T-helper 22 cell (primary cell): ENCODE data around the gene UCP3.

Experiments used
- DNase-seq: peaks from one replicate; pipeline ENCODE4 v3.0.0-alpha.2; 2020; ENCODE audit warnings: low read depth

Gene UCP3

DNA sequence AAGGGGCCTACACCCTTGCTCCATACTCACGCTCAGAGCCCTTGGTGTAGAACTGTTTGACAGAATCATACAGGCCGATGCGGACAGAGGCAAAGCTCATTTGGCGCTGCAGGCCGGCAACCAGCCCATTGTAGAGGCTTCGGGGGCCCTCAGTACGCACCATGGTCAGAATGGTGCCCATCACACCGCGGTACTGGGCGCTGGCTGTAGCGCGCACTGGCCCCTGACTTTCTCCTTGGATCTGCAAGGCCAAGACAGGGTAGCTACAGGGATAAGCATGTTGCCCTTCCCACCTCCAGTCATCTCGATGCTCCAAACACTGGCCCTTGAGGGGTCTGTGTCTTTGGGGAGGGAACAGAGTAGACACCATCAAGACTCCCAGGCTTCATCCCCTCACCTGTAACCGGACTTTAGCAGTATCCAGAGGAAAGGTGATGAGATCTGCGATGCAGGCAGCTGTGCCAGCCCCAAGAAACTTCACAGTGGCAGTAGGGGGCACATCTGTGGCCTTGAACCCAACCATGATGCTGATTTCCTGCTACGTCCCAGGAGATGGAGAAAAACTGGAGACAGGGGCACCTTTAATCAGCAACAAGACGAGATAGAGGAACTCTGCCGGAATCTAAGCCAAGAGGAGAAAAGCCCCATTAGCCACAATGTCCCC lies 30.9 kb downstream of the UCP3 start:
- DNase-seq, result no peak

DNA sequence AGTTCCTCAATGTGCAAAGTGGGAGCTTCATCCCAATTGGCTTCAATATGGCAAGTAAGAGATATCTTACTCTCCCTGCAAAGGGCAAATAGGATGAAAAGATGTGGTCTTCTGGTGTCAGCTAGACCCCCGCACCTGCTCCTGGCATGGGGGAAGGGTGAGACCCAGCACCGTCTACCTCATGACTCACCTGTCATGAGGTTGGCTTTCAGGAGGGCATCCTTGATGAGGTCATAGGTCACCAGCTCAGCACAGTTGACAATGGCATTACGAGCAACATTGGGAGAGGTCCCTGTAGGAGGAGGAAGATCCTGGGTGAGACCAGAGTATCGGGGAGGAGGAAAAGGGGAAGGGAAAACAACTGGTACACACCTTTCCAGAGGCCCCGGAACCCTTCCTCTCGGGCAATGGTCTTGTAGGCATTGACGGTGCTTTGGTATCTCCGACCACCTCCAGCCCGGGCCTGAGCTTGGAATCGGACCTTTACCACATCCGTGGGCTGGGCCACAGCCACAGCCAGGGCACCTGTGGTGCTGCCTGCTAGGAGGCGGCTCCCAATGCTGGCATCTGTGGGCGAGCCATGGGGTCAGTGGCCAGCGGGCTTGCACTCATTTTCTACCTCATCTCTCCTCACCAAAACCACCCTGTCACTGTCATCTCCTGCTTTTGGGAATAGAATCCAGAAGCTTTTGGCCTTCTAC lies 32.3 kb downstream of the UCP3 start:
- DNase-seq, result no peak

DNA sequence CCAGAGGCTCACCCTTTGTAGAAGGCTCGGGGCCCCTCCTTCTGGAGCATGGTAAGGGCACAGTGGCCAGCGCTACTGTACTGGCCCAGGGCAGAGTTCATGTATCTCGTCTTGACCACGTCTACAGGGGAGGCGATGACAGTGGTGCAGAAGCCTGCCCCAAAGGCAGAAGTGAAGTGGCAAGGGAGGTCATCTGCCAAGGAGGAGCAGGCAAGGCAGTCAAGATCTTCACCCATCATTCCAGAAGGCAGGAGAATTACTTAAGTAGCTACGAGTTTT lies 33.5 kb downstream of the UCP3 start:
- no peak for DNase-seq

DNA sequence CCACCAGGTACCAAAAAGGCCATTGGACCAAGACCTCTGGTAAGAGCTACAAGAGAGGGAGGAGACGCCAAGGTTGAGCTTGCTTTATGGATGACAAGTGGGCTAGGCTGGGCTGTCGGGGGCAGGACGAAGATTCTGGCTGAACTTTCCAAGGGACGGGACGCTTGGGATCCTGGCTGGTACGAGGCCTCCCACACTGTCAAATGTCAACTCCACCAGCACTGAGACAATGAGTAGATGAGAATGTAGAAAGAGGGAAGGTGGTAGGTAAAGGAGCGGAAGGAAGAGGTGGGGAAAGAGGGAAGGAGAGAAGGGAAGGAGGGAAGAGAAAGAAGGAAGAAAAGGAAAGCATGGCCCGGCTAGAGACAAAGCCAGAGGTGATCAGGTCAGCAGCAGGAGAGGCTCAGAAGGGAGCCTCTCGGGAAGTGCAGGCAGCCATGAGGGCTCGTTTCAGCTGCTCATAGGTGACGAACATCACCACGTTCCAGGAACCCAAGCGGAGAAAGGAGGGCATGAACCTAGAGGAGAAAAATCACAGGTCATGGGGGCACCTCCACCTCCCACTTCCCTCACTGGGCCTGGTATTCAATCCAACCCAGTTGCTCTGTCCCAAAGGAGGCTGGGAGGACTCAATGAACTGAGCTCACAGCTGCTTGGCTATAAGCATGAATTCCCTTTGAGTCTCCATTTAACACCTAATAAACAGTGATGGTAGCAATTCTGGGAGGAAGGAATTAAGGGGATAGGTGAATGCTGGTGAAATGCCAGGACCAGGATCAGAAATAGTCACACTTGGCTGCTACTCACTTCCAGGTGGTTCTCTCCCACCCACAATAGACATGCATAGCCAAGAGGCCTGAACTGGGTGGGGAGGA lies 34.0 kb downstream of the UCP3 start:
- no peak for DNase-seq

DNA sequence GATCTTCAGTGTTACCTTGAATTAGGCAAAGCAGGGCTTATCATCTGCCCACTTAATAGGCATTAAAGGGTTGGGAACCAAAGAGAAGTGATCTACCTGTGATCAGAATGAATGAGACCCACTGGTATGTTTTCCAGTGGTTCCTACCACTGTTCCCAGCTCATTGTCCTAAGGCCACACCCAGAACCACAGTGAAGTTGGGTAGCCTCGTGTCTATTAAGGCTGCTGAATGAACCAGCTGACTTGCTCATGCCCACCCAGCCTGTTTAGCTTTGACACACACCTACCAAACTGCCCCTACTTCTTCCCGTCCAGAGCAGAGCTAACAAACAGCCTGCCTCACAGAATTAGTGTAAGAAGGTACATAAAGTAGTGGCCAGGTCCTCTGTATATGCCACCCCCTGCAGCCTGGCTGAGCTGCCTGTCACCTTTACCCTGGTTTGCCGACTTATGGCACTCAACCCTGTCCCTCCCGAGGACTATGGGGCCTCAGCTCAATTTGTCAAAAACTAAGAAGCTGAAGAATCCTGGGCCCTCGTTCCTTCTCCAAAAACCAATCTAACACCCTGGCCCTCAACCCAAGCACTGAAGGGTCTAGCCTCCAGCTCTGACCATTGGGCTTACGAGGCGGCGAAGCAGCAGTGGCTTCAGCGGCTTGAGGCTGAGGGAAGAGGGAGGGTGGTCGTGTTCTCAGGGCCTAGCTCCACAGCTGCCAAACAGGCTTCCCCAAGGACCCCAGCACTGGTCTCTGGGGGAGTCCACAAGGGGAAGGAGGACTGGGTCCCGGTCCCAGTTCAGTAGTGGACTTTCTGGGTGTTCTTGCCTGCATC lies 36.0 kb downstream of the UCP3 start:
- DNase-seq, result no peak

DNA sequence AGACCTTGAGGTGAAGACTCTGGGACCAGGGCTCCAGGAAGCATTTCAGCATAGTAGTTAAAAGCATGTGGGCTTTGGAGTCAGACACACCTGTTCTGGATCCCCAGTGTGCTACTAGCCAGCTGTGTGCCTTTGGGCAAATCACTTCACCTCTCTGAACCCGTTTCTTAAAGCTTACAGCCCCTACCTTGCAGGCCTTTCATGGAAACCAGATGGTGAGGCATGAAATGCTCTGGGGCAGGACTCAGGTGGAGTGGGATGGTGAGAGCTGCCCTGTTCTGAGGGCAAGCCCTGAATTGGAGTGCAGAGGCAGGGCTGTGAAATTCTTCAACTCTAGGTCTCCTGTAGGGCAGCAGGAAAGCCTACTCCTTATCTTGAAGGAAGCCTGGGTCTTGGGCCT lies 36.7 kb downstream of the UCP3 start:
- no peak for DNase-seq

DNA sequence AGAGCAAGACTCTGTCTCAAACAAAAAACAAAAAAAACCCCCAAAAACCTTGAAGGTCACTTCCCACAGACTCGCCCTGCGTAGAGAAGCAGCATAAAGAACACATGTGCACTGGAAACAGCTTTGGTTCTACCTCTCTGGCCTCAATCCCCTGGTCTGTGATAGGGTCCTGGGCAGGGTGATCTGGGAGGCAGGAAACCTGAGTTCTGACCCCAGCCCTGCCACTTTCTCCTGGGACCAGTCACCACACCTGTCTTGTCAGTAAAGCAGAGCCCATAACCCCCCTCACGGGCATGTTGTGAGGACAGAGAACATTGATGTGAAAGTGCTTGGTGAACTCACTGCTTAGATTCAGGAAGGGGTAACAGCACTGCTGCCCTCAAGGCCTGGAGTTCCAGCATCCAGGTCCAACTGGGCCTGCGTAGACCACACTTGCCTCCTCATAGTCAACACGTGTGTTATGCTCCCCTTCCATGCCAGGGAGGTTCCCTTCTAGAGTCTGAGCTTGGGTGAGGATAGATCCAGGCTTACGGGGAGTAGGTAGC lies 37.6 kb downstream of the UCP3 start:
- DNase-seq, result no peak

DNA sequence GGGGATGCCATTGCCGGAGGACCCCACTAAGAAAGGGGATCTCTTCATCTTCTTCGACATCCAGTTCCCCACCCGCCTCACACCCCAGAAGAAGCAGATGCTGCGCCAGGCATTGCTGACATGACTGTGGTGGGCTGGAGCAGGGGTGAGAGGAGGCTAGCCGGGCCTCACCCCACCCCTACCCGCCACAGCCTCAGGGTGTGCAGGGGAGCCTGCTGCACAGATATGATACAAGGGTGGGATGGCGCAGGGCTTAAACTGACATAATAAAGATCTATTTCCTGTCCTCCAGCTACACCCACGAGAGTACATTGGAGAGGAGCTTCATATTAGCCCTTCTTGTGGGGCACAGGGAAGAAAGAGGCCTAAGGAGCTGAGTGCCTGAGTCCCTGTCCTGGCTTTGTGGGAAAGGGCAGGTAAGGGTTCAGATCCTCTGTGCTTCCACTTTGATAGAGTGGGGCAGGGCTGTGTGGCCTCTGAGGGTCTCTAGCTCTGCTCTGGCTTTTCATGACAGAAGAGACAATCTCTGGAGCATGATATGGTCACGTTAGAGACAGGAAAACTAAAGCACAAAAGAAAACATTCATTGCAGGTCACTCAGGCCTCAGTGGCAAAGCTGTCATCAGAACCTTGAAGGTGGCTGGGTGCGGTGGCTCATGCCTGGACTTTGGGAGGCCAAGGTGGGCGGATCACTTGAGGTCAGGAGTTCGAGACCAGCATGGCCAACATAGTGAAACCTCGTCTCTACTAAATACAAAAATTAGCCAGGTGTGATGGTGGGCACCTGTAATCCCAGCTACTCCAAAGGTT lies 38.7 kb downstream of the UCP3 start:
- no peak for DNase-seq

DNA sequence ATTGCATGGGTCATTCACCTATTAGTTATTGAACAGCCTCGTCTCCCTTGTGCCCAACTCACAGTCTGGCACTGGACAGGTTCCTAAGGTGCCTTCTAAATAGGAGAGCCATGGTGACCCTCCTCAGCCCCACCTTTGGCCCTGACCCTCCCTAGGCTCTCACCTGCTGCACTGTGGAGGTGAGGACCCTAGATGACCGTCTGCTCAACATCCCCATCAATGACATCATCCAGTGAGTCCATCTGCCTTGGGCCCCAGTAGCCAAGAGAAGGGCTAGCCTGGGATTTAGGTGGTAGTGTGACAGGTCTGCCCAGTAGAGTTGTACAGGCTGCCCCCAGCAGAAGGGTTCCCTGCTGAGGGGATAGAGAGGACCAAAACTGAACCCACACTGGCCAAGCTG lies 39.8 kb downstream of the UCP3 start:
- no peak for DNase-seq

DNA sequence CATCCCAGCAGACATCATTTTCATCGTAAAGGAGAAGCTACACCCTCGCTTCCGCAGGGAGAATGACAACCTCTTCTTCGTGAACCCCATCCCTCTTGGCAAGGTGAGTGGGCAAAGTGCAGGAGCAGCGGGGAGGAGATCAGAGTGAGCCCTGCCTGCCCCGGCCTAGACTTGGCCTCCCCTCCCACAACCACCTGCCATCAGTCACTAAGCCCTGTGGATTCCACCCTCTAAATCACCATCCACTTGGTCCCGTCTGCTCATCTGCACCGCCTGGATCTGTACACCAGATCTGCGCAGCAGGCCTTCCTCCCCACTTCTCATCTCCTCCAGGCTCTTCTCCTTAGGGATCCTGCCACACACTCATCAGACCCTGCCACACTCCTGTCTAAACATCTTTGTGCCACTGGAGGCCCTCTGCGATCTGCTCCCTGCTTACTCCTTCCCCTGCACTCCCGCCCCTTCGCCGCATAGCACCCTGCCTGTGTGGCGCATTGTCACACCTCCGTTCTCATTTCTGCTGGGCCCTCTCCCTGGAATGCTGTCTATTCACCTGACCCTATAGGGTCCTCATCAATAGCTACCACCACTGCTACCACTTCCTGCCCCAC lies 40.4 kb downstream of the UCP3 start:
- no peak for DNase-seq

DNA sequence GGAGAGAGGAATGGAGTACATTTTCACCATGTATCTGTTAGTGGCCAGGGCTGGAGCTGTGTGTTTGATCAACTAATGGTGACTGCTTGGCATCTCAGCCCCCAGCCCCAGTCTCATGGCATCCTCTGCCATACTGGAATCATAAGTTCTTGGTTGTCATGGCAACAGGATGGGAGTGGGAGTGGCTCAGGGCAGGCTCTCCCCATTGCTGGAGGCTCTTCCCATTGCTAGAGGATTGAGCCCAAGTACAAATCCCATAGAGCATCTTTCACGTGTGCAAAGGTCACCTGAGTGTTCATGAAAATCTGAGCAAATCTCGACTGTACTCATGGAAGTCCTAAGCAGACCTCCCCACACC lies 43.1 kb downstream of the UCP3 start:
- DNase-seq, result no peak

DNA sequence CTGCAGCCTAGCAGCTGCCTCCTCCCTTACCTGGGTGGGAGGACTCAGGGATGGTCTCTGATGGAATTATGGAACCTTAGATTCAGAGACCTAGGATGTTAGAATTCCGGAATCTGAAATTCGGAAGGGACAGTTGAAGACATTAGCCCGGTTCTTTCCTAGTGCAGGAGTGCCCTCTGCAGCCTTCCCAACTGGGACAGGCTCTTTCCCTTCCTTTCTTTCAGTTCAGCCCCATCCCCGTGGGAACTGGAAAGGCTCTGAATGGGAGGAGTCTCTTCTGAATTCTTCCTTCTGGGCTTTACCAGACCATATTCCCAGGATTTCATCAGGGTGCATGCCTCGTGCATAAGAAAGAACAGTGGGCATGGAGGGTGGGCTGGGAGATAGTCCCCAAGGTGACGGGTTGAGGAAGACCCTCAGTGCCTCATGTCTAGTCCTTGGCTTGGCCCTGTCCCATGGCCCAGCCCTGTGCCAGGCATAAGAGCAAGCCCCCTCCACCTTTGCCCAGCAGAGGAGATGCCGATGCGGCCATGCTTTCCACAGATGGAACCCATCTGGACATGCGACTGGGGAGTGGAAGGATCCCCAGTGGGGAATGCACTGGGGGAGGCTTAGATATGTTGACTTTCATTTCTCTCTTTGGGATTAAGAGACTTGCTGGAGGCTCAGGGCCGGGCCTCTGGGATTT lies 43.7 kb downstream of the UCP3 start:
- DNase-seq, result no peak

DNA sequence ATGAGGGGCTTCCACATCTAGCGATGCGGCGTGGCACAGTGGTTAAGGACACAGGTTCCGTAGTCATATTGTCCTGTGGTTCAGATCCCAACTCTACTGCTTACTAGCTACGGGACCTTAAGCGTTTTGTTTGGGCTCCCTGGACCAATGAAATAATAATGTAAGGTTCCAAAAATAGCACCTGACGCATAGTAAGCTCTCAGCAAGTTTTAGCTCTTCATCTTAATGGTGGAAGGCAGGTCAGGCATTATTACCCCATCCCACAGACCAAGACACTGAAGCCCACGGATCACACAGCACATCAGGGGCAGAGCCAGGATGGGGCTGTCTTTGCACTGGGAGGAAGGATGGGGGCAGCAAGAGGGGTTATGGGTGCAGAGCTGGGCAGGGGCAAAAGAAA lies 45.0 kb downstream of the UCP3 start:
- DNase-seq, result no peak

DNA sequence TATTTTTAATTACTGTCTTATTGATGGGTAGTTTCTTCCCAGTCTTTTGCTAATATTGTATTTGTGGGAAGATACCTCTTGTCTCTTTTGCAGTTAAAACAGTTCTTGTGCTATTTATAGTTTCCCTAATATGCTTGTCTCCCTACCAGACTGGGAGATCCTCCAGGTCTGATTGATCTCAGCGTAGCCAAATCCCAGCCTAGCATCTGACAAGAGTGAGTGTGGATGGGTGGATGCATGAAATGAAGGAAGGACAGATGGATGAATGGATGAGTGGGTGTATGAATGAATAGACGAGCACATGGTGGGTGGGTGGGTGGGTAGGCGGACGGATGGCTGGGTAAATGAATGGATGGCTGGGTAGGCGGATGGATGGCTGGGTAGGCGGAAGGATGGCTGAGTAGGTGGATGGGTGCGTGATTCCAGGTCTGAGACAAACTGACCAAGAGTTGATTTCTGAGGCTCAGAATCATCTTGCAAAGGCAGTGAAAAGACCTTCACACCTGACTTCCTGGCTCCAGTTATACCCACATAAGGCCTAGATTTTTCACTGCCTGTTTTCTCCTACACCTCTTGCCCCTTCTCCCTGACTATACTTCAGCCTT lies 46.7 kb downstream of the UCP3 start:
- no peak for DNase-seq

DNA sequence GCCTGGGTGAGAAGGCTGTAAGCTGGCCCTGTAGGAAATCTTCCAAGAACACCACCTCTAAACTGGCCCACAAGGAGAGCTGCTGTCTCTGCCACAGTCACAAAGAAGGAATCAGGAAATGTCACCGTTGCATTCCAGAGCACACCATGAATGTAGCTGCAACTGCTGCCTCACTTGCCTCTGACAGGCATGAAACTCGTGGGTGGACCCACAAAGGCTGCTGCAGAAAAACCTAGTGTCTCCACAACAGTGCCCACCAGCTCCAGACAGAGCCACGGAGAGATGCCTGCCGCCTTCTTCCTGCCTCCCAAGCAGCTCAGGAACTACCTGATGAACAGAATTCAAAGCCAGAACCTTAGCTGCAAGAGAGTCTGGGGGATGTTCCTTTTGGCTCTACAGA lies 47.6 kb downstream of the UCP3 start:
- DNase-seq, result no peak

DNA sequence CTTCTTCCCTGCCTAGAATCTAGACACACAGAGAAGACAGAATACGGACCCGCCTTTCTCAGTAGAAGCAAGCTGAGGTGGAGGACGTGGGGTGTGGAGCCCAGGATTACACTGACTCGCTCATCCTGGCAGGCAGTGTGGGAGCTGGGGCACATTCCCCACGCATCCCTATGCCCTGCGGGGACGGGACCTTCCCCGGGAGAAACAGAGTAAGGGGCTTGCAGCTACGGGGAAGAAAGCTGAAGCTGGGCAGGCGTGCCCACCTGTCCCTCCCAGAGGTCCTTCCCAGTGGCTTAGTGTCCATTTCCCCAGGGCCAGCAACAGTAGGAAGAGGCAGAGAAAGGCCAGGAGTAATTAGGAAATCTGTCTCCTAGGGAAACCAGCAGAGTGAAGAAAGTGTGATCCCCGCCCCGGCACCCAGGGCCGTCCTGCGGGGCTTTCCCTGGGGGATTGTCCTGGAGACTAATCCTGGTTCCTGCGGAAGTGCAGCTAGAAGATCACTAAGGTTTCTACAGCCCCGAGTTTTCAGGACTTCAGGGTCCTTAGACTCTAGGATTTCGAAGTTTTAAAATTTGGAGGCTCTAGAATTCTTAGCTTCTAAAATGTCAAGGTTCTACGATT lies 50.3 kb downstream of the UCP3 start:
- DNase-seq, result no peak

DNA sequence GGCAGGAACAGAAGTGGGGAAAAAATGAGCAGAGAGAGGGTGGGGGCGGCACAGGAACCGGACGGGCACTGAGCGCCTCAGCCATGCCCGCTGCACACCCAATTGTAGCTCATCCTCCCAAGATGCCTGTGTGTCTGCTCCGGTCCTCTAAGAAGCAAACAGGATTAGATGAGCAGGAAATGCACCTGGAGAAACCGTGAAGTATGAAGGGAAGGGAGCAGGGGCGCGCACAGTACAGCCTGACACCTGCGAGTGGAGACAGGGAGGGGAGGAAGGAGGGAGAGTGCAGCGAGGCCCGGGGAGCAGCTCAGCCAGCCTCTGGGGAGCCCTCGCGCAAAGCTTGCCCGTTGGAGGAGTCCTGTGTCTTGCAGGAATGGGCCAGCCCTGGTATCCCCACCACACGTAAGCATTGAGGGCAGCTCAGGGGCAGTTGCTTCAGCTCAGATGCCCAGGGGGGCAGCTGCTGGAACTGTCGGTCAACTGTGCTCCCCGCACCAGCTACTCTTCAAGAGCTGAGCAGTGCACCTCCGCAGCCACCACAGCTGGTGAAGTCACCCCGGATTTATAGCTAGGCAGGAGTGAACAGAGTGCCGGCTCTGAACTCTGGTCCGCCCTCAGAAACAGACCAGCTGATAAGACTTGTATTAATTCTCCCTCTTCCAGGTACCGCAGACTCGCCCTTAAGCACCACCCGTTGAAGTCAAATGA lies 51.1 kb downstream of the UCP3 start:
- no peak for DNase-seq

DNA sequence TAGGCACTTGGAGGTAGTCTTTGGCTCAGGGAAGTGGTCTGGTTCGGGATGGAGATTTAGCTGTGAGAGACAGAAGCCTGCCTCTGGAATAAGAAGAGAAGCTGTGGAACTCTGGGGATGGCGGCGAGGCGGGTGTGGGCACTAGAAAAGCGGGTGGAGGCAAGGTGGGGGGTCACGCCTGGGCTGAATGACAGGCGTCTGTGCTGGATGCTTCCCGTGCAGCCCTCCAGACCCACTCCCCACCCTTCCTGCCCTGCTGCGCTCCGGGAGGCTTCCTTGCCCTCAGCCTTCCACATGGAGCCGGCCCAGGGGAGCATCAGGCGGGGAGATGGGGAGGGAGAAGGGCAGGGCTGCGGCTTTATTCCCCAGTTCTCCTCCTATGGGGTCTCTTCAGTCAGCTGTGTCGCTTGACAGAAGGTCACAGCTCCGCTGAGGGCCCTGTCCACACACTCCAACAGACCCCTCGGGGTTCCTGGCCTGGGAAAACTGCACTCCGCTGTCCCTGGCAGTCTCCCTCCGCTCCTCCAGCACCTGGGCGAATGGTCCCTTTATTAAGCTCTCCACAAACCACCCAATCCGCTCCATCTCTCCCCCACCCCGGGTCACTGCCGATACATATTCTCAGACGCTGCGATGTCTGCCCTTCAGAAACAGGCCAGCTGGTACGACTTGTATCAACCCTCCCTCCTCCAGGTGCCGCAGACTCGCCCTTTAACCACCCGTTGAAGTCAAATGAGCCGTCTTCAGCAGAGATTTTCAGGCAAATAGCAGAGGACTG lies 51.8 kb downstream of the UCP3 start:
- DNase-seq, result no peak
